Smooth muscle cell (in vitro differentiated cells): ENCODE results near the gene SH3YL1. TPM values are rescaled to one million over a fixed set of nuclear protein-coding genes. Genes with fewer than 3 reads are reported as not detected.

Experiments
- DNase-seq: peaks from one replicate; lab custom pipeline; 2025; ENCODE audit not compliant: unreplicated experiment; lab: John Stamatoyannopoulos, UW
- H2AFZ ChIP-seq: fragments of 200-600 bp; sonication (generic); 2 replicates; pipeline ENCODE4 v1.6.0; 2016; ENCODE audit warnings: antibody characterized with exemption, low read depth, mild to moderate bottlenecking
- H3F3A ChIP-seq: fragments of 200-600 bp; sonication (generic); 2 replicates; pipeline ENCODE4 v1.6.0; 2017; ENCODE audit warnings: antibody characterized with exemption, low read depth
- H3K27ac ChIP-seq: fragments of 200-600 bp; sonication (generic); 2 replicates; pipeline ENCODE4 v1.5.1; 2016; ENCODE audit warnings: low read depth, mild to moderate bottlenecking
- H3K27me3 ChIP-seq: fragments of 200-600 bp; sonication (generic); 2 replicates; pipeline ENCODE4 v1.6.1; 2016; ENCODE audit warnings: low read depth, mild to moderate bottlenecking
- H3K36me3 ChIP-seq: fragments of 200-600 bp; sonication (generic); 2 replicates; pipeline ENCODE4 v1.5.1; 2016; ENCODE audit warnings: low read depth
- H3K4me1 ChIP-seq: fragments of 200-600 bp; sonication (generic); 2 replicates; pipeline ENCODE4 v1.5.1; 2016; ENCODE audit warnings: low read depth
- H3K4me2 ChIP-seq: fragments of 200-600 bp; sonication (generic); 2 replicates; pipeline ENCODE4 v1.6.0; 2016; ENCODE audit warnings: mild to moderate bottlenecking
- H3K4me3 ChIP-seq: fragments of 200-600 bp; sonication (generic); 2 replicates; pipeline ENCODE4 v1.5.1; 2016; ENCODE audit warnings: mild to moderate bottlenecking
- H3K79me2 ChIP-seq: fragments of 200-600 bp; sonication (generic); 2 replicates; pipeline ENCODE4 v1.6.0; 2016; ENCODE audit warnings: low read depth, mild to moderate bottlenecking
- H3K9ac ChIP-seq: fragments of 200-600 bp; sonication (generic); 2 replicates; pipeline ENCODE4 v1.6.0; 2016; ENCODE audit warnings: low read depth
- H3K9me3 ChIP-seq: fragments of 200-600 bp; sonication (generic); replicated peaks from 2 replicates; pipeline ENCODE4 v1.5.1; 2016; ENCODE audit warnings: low read depth
- H4K20me1 ChIP-seq: fragments of 200-600 bp; sonication (generic); 2 replicates; pipeline ENCODE4 v1.6.0; 2016; ENCODE audit warnings: low read depth
- CTCF ChIP-seq: fragments of 200-600 bp; sonication (generic); IDR thresholded peaks from 2 replicates; pipeline ENCODE4 v1.5.1; 2017; ENCODE audit warnings: borderline replicate concordance, mild to moderate bottlenecking, antibody characterized with exemption; ENCODE audit not compliant: insufficient read depth, poor library complexity, severe bottlenecking
- WGBS: methylation state at CpG from one replicate; pipeline ENCODE4 v1.1.7; 2016; ENCODE audit warnings: low lambda C conversion rate; 5-methylcytosine and 5-hydroxymethylcytosine counted together
- polyA plus RNA-seq: library from polyadenylated mRNA; unstranded; fragments of >200 nt; fragmentation: Nextera tagmentation; extraction: Ambion mirVana; gene quantifications from 2 replicates; pipeline ENCODE4 v1.2.1, GENCODE V29; 2016
- total RNA-seq: library from RNA; depleted of rRNA; stranded (reverse); fragments of >200 nt; gene quantifications from 2 replicates; pipeline ENCODE4 v1.2.3, GENCODE V29; 2014

Gene SH3YL1
- total and polyA plus RNA-seq, 2 experiments from 2014 or later, result 12.1 to 42.8 TPM

- TF ChIP-seq CTCF, result no peak
- no peak for DNase-seq
- peaks cover 100% of the 10 kb centered on the region for H4K20me1 ChIP-seq
Measured at GRCh38 chr2:271917-272316, 8.1 kb upstream of the SH3YL1 start.

GRCh38 chr2:270861-271260 lies 7.0 kb upstream of the SH3YL1 start:
- Histone ChIP-seq H3K4me3 (no peak overlapping the region), H3K27ac (no peak overlapping the region), H3K27me3 (no peaks in the 10 kb centered on the region), H4K20me1 (peaks cover 99% of the 10 kb centered on the region), H3K9me3 (no peaks in the 10 kb centered on the region), H2AFZ (no peak overlapping the region), H3K79me2 (peaks cover 94% of the 10 kb centered on the region), H3K9ac (no peak overlapping the region), H3K4me2 (no peak overlapping the region), H3F3A (no peaks in the 10 kb centered on the region), H3K36me3 (peaks cover 4% of the 10 kb centered on the region), H3K4me1 (peaks cover 4% of the 10 kb centered on the region)
- no peak for TF ChIP-seq CTCF
- no peak for DNase-seq
- 94% methylated on average over 4 of the region's 4 CpGs for WGBS

More at GRCh38 chr2:271917-272316, 8.1 kb upstream of the SH3YL1 start:
- Histone ChIP-seq H3K9ac (no peak overlapping the region), H2AFZ (no peak overlapping the region), H3F3A (no peaks in the 10 kb centered on the region), H3K4me3 (no peak overlapping the region), H3K4me1 (no peaks in the 10 kb centered on the region), H3K36me3 (peaks cover 7% of the 10 kb centered on the region), H3K9me3 (no peaks in the 10 kb centered on the region), H3K27ac (no peak overlapping the region), H3K4me2 (no peak overlapping the region), H3K27me3 (no peaks in the 10 kb centered on the region), H3K79me2 (peaks cover 83% of the 10 kb centered on the region)
- 98% methylated on average over 12 of the region's 12 CpGs for whole genome bisulfite sequencing

GRCh38 chr2:269356-270030 lies 5.7 kb upstream of the SH3YL1 start:
- Histone ChIP-seq H4K20me1 (peaks cover 85% of the 10 kb centered on the region), H3K4me2 (no peak overlapping the region), H3K27me3 (no peaks in the 10 kb centered on the region), H3K4me3 (no peak overlapping the region), H3K79me2 (peaks cover 97% of the 10 kb centered on the region), H3K27ac (no peak overlapping the region), H3F3A (no peaks in the 10 kb centered on the region), H3K4me1 (peaks cover 10% of the 10 kb centered on the region), H3K36me3 (peaks cover 4% of the 10 kb centered on the region), H2AFZ (no peak overlapping the region), H3K9ac (no peak overlapping the region), H3K9me3 (no peaks in the 10 kb centered on the region)
- no peak for DNase-seq
- TF ChIP-seq CTCF, result no peak
- 96% methylated on average over 4 of the region's 4 CpGs for WGBS

- DNase-seq, result no peak
- no peaks in the 10 kb centered on the region for H3K27me3 ChIP-seq
- no peak overlapping the region for H3K4me2 ChIP-seq
- peaks cover 4% of the 10 kb centered on the region for H3K36me3 ChIP-seq
- no peak overlapping the region for H3K4me3 ChIP-seq
- H3K9ac ChIP-seq, result no peak overlapping the region
- peaks cover 85% of the 10 kb centered on the region for H3K79me2 ChIP-seq
- H4K20me1 ChIP-seq, result peaks cover 73% of the 10 kb centered on the region
- no peak overlapping the region for H3K27ac ChIP-seq
- H3K4me1 ChIP-seq, result peaks cover 10% of the 10 kb centered on the region
- TF ChIP-seq CTCF, result no peak
- H2AFZ ChIP-seq, result no peak overlapping the region
- H3K9me3 ChIP-seq, result no peaks in the 10 kb centered on the region
- H3F3A ChIP-seq, result no peaks in the 10 kb centered on the region
Measured at GRCh38 chr2:268323-268722, 4.5 kb upstream of the SH3YL1 start.
